Lower lobe of right lung (tissue), 2 donors: ENCODE results near the gene TIMP3. TPM values are rescaled to one million over a fixed set of nuclear protein-coding genes. Genes with fewer than 3 reads are reported as not detected.
"Not testable (repeated sequence)": the region's sequence is repeated elsewhere in the genome, so short reads cannot be mapped to it uniquely, and the experiment has no call there.

ENCODE experiments used
- ATAC-seq, 2 donors: fragments of 200-7000 bp; cut with Tn5 transposase; one replicate each; pipeline ENCODE4 v1.9.1; 2020 to 2022; ENCODE audit warnings: mild to moderate bottlenecking in 2 of 2, moderate library complexity in 2 of 2
- DNase-seq: peaks from one replicate; pipeline ENCODE4 v3.0.0-alpha.2; 2020
- H3K27ac ChIP-seq: fragments of 200-600 bp; one replicate; pipeline ENCODE4 v1.8.0; 2022
- H3K27me3 ChIP-seq: fragments of 200-600 bp; one replicate; pipeline ENCODE4 v1.8.0; 2022; ENCODE audit warnings: low read depth
- H3K36me3 ChIP-seq: fragments of 200-600 bp; one replicate; pipeline ENCODE4 v1.8.0; 2022; ENCODE audit warnings: mild to moderate bottlenecking
- H3K4me1 ChIP-seq: fragments of 200-600 bp; one replicate; pipeline ENCODE4 v1.8.0; 2022
- H3K4me3 ChIP-seq: fragments of 200-600 bp; one replicate; pipeline ENCODE4 v1.8.0; 2022; ENCODE audit warnings: mild to moderate bottlenecking
- H3K9me3 ChIP-seq: fragments of 200-600 bp; one replicate; pipeline ENCODE4 v1.8.0; 2022
- CTCF ChIP-seq: fragments of 200-600 bp; IDR thresholded peaks from one replicate; pipeline ENCODE4 v1.8.0; 2022; ENCODE audit warnings: antibody characterized with exemption, mild to moderate bottlenecking
- intact Hi-C: fragments of 100-400 bp; cut with DNase I; formaldehyde crosslinking; loops from one replicate; pipeline ENCODE4 v1.11.0; 2022
- long read RNA-seq: library from polyadenylated mRNA; unstranded; transcript quantifications from one replicate; pipeline ENCODE4 v2.0.0, GENCODE V29; 2021
- total RNA-seq: library from RNA; stranded (reverse); fragmentation: NEBNext Ultra II Directional; extraction: Animal tissue kit (Norgen Biotek cat#: 25700); gene quantifications from one replicate; pipeline ENCODE4 v1.2.1, GENCODE V29; 2021
- donor health status: DM: no; HTN: yes; CAD: no; lungs with severe emphysema.

TIMP3 gene
- 390 TPM for total RNA-seq
- long read RNA-seq, full-length matches to known transcripts, result 368 of 702 reads
- long read RNA-seq, partial matches to known transcripts, result 78 of 702 reads
- long read RNA-seq, other reads (novel, unspliced or antisense), result 256 of 702 reads

- ATAC-seq (peak; percentile 89 to 90), DNase-seq (peak; percentile 81)
- no peak for TF ChIP-seq CTCF
- Histone ChIP-seq H3K27ac (peak within 1 kb of the TSS; percentile 93), H3K36me3 (peaks cover 5% of the 10 kb centered on the region), H3K4me1 (peaks cover 36% of the 10 kb centered on the region), H3K4me3 (peak within 1 kb of the TSS; percentile 77), H3K27me3 (peaks cover 15% of the 10 kb centered on the region), H3K9me3 (no peaks in the 10 kb centered on the region)
- intact Hi-C loops, result no loop called here
These were observed at the start of gene TIMP3 for GRCh38 chr22:32801537-32802236. TSS of gene TIMP3 (plus strand) at chr22:32801705. CDS start at chr22:32802002, 297 bp downstream.

- no peak for ATAC-seq
- DNase-seq, result no peak
- no peaks in the 10 kb centered on the region for H3K36me3 ChIP-seq
- H3K4me3 ChIP-seq, result no peak overlapping the region
- intact Hi-C loops, result no loop called here
- no peak overlapping the region for H3K27ac ChIP-seq
- peaks cover 13% of the 10 kb centered on the region for H3K4me1 ChIP-seq
- no peaks in the 10 kb centered on the region for H3K9me3 ChIP-seq
- no peaks in the 10 kb centered on the region for H3K27me3 ChIP-seq
- no peak for TF ChIP-seq CTCF
These were observed 49.2 kb upstream of the TIMP3 start for GRCh38 chr22:32752326-32752725.

GRCh38 chr22:32752816-32753520 is 48.5 kb upstream of the TIMP3 start:
- no peak for TF ChIP-seq CTCF
- Histone ChIP-seq H3K9me3 (no peaks in the 10 kb centered on the region), H3K4me3 (no peak overlapping the region), H3K36me3 (no peaks in the 10 kb centered on the region), H3K4me1 (peaks cover 13% of the 10 kb centered on the region), H3K27ac (no peak overlapping the region), H3K27me3 (no peaks in the 10 kb centered on the region)
- no peak for DNase-seq
- peak; percentile 15 to 28 for ATAC-seq
- intact Hi-C loops, result no loop called here

- no peak overlapping the region for H3K27ac ChIP-seq
- no peak for DNase-seq
- TF ChIP-seq CTCF, result no peak
- H3K27me3 ChIP-seq, result no peaks in the 10 kb centered on the region
- intact Hi-C loops, result no loop called here
- H3K4me3 ChIP-seq, result no peak overlapping the region
- H3K36me3 ChIP-seq, result no peaks in the 10 kb centered on the region
- H3K4me1 ChIP-seq, result peaks cover 13% of the 10 kb centered on the region
- no peak for ATAC-seq
- H3K9me3 ChIP-seq, result no peaks in the 10 kb centered on the region
These were observed 47.9 kb upstream of the TIMP3 start for GRCh38 chr22:32753591-32753990.

GRCh38 chr22:32754413-32755041 is 47.0 kb upstream of the TIMP3 start:
- H3K27me3 ChIP-seq, result no peaks in the 10 kb centered on the region

GRCh38 chr22:32757086-32757762 is 44.3 kb upstream of the TIMP3 start:
- ATAC-seq, H3K4me3 ChIP-seq, DNase-seq, H3K36me3 ChIP-seq, H3K27me3 ChIP-seq, H3K9me3 ChIP-seq, H3K27ac ChIP-seq, intact Hi-C loops: not testable (repeated sequence)
- H3K4me1 ChIP-seq, result peaks cover 33% of the 10 kb centered on the region

More at GRCh38 chr22:32754413-32755041, 47.0 kb upstream of the TIMP3 start:
- no peak for TF ChIP-seq CTCF
- H3K36me3 ChIP-seq, result no peaks in the 10 kb centered on the region
- peaks cover 13% of the 10 kb centered on the region for H3K4me1 ChIP-seq
- no peak overlapping the region for H3K4me3 ChIP-seq
- H3K27ac ChIP-seq, result peak overlapping the region; percentile 53
- intact Hi-C loops, result no loop called here
- no peak for DNase-seq
- H3K9me3 ChIP-seq, result no peaks in the 10 kb centered on the region
- peak; percentile 65 to 77 for ATAC-seq
